Fibroblast of peridontal ligament (primary cell): Measurements from ENCODE around the gene MSMO1.
"Not testable (repeated sequence)": the region's sequence is repeated elsewhere in the genome, so short reads cannot be mapped to it uniquely, and the experiment has no call there.

Experiments
- DNase-seq: peaks from one replicate; pipeline ENCODE4 v3.0.0-alpha.2; 2010; ENCODE audit errors: extremely low read depth

MSMO1 gene

DNA sequence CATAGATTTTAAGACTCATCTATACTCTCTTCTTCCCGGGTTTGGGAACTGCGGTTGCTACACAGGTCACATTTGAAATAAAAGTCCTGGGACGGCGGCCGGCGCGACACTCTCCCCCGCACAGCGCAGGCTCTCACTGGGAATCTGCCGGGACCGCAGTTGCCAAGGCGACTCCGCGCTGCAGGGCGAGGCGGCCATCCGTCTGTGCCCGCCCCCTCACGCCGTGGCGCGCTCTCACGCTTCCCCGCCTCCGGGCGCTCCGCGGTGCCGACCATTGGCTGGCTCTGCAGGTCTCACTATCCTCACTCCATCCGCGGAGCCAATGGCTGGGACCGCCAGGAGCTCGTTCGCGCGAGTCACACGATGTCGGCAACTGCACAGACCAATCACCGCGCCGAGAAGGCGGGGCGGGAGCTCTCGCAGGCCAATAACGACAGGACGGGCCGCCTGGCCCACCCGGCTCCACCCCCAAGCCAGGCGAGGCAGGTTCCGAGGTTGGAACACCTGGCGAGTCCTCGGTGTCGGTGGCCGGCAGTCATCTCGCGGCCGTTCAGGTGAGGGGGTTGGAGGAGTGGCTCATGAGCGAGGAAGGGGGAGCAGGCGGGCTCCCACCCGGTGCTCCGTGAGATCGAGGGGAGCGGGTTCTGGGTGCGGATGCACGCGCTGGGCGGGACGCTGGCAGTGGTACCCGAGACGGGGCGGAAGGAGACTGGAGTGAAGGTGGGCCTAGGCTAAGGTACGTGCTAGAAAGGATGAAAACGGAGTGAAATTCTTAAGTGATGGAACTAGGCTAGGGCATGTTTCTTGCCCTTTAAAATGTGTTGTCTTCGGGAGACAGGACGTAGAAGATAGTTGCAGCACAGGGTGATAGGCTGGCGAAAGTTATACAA lies at the start of gene MSMO1:
Gene MSMO1, plus strand, starts transcription at position 459 of the 890 bp plus-strand sequence. CDS start 5,702 bp downstream, outside the sequence.
- peak; percentile 98 for DNase-seq

DNA sequence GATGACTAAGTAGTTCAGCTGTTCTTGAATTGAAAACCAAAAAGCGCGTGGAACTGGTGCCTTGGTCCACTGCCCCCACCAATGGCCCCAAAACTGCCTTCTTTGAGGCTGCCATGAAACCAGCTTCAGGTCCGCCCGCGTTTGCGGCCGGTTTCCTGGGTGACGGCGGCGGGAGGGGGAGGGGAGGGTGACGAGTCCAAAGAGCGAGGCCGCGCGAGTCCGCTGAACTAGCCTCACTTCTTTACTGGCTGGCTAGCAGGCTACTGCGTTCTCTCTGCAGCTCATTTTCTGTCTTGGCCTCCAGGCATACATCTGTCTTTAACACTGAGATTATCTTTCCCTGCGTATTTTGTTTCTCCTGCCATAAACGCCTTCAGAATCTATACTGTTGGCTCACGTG lies 47.9 kb upstream of the MSMO1 start:
- DNase-seq, result not testable (repeated sequence)

DNA sequence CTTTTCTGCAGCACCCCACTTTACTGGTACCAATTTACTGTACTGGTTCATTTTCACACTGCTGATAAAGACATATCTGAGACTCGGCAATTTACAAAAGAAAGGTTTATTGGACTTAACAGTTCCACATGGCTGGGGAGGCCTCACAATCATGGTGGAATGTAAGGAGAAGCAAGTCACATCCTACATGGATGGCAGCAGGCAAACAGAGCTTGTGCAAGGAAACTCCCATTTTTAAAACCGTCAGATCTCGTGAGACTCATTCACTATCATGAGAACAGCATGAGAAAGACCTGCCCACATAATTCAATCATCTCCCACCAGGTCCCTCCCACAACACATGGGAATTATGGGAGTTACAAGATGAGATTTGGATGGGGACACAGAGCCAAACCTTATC lies 42.8 kb upstream of the MSMO1 start:
- DNase-seq, result not testable (repeated sequence)

DNA sequence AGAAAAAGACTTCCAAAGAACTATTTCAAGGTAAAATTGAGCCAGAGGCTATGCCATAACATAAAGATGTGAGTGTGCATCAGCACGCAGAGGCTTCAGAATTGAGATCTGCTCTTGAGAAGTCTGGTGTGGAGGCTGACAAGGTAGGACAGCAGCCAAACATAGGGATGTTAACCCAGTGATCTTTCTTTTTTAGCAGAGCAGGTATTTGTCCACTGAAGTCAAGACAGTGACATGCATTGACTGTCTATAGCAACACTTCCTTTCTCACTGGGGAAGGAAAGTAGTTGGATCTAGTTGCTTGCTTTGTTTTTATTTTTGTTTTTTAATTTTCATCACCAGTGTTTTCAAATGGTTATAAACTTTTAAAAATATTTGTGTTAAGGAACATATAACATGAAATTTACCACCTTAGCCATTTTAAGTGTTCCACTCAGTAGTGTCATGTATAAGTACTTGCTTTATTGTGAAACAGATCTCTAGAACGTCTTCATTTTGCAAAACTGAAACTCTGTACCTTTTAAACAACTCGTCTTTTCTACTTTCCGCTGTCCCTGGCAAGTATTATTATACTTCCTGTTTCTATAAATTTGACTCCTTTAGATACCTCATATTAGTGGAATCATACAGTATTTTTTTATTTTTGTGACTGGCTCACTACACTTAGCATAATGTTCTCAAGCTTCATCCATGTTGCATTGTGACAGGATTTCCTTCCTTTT lies 40.7 kb upstream of the MSMO1 start:
- DNase-seq, result not testable (repeated sequence)

DNA sequence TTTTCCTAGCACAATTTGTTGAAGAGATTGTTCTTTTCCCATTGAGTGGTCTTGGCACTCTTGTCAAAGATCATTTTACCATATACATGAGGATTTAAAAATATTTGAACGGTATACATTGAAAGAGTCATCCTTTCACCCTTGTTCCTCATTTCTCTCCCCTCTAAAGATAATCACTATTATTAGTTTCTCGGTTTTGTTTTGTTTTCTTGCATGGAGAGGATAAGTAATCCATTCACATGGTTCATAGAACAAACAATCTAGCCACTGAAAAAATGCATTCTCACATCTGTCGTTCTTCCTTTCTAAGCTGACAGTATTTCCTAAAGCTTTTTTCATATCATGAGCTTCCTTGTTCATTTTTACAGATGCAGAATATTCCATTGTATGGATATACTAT lies 39.2 kb upstream of the MSMO1 start:
- DNase-seq, result no peak

DNA sequence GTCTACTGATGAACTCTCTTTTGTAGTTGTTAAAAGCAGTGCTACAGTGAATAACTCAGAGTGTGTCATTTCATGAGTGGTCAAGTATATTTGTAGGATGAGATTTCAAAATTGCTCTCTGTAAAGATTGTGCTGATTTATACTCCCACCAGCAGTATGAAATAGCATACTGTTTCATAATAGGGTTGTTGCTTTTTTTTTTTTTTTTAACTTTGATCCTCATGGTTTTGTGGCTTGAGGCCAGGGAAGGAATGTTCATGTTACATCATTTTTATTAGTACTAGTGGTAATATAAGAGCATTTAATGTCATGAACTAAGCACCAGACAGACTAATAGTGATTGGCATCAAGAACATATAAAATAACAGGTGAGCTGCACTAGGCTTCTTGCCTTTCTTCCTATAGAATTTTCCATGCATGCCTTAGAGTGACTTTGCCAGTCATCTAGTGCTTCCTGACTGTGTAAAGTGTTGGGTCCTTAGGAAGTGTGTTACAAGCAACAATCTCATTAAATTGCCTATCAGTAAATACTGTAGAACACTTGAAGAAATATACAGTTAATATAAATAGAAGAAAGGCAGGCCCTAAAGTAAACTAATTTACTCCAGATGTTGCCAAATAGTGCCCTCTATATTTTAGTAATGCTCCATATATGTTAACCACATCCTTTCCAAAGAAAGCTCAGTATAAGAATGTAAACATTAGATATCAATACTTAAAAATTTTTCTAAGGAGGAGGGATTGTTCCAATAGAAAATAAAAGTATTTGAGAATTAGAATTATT lies 38.6 kb upstream of the MSMO1 start:
- peak; percentile 66 for DNase-seq

DNA sequence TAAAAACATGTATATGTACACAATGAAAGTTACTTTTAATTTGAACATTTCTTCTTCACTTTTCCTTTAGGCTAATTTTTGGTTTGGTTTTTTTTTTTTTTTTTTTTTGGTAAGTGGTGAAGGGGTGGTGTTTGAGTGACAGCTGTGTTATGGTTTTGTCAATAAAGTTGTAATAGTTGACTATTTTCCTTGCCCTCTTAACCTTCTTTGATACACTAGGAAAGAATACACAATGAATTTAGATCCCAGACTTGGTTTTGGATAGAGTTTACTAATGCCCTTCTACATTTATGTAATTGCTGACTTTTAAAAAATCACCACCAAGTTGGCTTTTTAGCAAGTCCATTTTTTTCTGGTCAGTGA lies 38.1 kb upstream of the MSMO1 start:
- no peak for DNase-seq

DNA sequence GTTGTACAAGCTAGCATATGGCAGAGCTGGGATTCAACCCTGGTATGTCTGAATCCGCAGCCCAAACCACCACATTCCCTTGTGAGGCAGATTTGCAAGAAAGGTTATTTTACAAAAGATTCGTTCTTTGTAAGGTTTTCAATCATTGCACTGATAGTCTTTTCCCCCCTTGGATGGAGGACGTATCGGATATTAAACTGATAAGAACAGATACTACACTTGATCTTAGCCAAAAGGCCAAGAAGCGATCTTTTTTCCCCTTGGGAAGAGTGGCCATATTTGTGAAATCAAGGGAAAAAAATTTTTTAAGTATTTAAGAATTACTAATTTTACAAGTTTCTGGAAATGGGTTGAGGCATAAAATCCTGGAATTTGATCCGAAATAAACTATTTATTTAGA lies 34.4 kb upstream of the MSMO1 start:
- no peak for DNase-seq

DNA sequence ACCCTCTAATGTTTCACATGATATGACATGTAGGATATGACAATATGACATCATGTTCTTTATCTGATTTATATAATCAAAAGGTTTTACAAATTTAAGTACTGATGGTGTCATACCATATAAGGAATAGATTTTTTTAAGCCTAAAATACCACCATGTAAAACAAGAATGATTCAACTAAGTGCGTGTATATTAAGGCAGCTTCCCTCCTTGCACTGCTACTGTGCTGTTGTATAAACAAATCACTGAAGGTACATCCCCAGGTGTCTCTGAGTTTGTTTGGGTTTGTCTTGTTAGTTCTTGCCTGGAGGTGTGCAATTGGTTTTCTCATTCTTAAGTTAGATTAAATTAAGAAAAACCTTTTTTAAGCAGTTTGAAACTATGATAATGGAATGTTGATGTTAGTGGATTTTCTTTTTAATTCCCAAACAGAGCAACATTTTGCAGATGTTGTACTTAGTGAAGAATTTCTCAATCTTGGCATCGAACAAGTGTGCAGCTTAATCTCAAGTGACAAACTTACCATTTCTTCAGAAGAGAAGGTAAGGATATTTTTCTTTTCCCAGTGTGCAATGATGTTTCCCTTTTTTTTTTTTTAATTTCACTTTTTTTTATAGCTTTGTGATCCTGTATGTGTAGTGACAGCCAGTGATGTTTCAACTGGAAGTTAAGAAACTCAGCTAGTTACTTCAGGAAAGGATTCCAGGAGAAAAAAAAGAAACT lies 33.4 kb upstream of the MSMO1 start:
- no peak for DNase-seq

DNA sequence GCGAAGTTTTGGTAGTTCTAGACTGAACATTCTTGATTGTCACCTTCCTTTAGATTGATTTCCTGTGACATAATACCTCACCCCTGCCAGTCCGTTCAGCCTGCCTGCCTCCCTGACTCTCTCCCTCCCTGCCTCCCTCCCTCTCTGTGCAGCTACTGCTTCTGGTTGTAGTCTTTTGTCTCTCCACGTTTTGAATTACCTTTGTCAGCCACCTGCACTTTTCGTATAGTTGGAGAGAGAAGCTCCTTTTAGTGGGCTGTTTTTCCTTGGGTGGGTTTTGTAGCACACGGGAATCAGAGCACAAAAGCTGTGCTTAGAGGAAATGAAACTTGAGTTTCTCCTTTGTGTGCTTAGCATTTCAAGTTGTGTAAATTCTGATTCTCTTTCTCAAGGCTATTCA lies 32.6 kb upstream of the MSMO1 start:
- no peak for DNase-seq

DNA sequence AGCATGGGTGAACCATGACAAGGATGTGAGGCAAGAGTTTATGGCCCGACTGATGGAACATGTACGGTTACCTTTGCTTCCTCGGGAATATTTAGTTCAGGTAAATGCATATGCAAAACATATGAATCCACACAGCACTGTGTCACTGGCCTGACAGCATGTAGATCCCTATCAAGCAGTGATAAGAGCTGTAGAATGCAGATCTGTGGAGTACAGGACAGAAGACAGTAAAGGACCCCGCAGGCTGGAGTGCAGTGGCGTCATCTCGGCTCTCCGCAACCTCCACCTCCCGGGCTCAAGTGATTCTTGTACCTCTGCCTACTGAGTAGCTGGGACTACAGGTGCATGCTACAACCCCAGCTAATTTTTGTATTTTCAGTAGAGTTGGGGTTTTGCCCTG lies 29.8 kb upstream of the MSMO1 start:
- no peak for DNase-seq

DNA sequence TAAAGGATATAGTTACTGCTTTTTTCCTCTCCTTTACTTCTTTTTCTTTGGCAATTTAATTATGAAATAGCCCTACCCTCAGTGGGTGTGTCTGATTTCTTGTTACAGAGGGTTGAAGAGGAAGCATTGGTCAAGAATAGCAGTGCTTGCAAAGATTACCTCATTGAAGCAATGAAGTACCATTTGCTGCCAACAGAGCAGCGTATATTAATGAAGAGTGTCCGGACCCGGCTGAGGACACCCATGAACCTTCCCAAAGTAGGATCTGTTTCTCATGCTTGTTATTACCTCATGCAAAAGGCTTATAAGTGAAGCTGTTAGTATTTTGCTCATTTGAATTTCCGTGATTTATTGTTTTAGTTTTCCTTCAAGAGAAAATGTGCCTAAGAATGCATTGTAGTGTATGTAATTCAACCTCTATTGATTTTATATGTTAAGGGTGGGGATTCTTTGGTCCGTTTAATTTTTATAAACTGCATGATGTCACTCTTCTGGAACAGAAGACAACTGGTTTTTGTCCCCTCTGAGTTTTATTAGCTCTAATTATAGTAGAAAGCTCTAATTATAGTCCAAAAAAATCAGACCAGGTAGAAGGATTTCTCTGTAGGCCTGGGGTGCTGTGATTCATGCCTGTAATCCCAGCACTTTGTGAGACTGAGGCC lies 27.9 kb upstream of the MSMO1 start:
- no peak for DNase-seq

DNA sequence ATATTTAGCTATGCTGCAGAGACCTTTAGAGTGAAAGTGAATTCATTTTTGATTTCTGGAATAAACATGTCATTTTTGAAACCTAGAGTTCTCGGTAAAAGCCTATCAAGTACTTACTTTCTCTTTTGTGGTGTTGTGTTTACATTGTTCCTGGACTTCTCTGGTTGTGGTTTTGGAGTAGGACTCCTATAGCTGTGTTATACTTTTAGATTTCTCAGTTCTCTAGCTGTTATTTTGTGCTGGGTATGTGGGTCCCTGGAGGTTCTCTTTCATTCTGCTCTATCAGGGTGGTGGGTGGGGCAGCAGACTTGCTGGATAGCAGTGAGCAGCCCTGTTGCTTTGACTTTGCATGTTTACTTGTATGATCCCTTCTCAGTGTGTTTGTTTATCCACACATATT lies 25.6 kb upstream of the MSMO1 start:
- peak; percentile 60 for DNase-seq

DNA sequence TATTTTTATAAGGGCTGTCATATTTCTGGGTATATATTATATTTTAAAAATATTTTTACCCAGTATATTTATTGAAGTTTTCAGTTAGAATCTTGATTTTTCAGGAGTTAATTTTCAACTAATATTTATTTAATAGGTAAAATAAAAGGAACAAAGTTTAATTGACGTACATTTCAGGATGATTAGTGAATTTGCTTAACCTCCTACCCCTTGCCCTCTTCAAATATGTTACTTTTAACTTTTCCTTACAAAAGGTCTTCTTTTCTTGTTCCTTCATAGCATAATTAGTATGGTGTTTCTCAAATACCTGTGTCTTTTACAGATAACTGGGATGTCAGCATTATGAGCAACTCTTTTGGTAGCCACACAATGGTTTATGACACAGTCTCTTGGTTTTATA lies 24.8 kb upstream of the MSMO1 start:
- DNase-seq, result no peak

DNA sequence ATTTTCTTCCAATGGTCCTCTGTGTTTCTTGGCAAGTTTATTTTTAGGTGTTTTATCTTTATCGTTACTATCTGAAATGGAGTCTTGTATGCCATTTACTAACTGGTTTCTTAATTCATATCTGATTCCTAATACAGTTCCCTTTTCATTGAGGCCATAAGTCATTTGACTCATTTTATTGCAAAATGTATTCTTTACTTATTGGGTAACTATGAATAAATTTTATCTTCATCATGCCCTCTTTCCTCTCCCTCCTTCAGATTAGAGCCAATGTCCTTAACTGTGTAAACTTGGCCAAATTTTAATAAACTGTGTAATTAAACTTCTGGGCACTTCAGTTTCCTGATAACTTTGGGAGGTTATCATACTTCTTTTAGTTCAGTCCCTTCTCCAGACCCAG lies 19.3 kb upstream of the MSMO1 start:
- no peak for DNase-seq

DNA sequence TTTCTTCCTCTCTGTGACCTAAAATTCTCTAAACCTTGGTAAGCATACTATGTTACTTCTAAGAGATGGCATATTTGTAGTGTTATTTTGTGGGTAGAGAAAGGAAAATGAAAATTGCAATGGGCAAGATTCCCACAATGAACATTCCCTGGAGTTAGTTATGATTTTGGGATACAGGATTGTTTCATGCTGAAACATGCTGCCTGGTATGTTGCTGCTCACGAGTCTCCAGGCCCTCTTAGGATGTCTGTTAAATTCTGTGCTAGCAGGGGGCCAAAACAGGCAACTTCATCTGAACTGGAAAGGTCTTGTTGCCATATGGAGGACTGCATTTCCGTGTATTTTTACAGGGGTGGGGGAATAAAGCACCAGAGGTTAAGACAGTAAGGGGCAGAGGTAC lies 18.9 kb upstream of the MSMO1 start:
- peak; percentile 83 for DNase-seq

DNA sequence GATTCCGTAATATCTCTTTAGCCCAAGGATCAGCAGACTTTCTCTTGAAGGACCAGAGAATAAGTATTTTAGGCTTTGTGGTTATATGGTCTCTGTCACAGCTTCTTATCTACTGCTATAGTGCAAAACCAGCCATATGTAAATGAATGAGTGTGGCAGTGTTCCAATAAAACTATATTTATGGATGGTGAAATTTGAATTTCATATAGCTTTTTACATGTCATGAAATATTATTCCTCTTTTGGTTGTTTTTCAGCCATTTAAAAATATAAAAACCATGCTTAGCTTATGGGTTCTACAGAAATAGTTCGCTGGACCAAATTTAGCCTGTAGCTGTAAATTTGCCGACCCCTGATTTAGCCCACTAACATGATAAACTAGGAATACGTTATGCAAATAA lies 18.0 kb upstream of the MSMO1 start:
- no peak for DNase-seq

DNA sequence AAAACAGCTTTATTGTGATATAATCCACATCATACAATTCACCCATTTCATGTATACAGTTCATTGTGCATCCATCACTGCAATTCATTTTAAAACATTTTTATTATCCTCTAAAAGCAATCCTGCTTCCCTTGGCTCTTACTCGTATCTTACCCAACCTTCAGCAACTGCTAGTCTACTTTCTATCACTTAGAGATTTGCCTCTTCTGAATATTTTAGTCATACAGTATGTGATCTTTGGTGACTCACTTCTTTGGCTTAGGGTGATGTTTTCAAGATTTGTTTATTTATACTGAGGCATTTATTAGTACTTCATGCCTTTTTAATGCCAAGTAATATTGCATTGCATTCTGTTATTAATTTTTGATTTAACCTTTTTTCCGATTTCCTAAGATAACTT lies 15.0 kb upstream of the MSMO1 start:
- peak; percentile 53 for DNase-seq

DNA sequence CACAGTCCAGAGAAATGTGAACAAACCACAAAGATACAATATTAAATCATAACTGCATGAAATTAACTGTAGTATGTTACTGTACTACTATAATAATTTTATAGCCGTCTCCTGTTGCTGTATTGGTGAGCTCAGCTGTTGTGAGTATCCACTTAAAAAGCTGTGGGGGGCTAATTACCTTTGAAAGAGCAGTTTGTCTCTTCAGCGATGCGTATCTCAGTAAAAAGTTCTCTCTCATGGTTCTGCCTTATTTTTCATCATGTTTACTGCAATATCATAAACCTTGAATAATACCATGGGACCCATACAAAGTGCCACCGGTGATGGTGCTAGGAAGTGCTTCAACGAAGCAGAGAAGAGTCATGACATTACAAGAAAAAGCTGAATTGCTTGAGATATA lies 8.4 kb upstream of the MSMO1 start:
- DNase-seq, result no peak

DNA sequence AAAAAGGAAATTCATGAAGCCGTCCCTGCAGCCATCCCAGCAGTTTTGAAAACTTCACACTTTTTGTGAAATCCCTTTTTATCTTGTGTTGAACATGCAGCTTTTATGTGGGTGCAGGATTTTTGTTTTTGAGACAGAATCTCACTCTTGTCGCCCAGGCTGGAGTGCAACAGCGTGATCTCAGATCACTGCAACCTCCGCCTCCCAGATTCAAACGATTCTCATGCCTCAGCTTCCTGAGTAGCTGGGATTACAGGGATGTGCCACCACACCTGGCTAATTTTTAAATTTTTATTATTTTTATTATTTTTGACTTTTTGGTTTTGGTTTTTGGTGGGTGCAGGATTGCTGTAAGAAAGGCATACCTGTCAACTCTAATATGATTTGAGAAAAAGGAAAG lies 8.0 kb upstream of the MSMO1 start:
- DNase-seq, result no peak

DNA sequence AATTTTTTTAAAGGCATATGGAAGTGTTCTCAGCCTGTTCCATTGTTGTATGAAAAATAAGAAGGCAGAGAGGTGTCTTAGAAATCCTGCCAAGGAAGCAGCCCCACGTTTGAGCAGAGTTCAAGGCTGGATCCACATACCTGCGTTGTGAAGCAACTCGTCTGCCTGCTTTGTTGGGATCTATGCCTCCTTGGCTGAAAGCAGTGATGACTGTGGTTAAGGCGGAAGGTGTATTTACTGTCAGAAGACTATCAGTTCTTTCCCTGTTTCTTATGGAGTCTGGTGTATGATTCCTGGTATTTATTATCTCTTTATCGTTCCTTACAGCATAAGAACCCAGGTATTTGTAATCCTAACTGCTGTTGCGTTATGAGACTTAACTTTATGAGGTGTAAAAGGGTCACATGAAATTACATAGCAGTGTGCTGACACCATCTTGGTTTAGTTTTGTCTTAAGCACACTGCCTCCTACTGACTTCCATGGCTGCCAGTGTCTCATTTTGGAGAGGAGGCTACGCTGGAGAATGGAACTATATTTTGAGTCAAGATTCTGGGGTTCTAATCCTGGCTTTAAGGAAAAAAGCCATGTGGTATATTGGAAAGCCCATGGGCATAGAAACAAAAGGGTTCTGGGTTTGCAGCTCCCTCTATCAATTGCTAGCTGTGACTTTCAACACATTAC lies 3.1 kb upstream of the MSMO1 start:
- no peak for DNase-seq
